ENCODE results near the gene ACVR1. TPM values are rescaled to one million over a fixed set of nuclear protein-coding genes. Genes with fewer than 3 reads are reported as not detected.
A peak's percentile ranks its signal among the peaks of the same experiment; 100 is the strongest.

The ACVR1 gene
- total and polyA plus RNA-seq, 2 donors (not counting 3 experiments of a cell fraction or from before 2014, with no cell fraction given): 24.8 to 33.6 TPM

GRCh38 chr2:157789256-157789655 lies 86.9 kb downstream of the ACVR1 start:
- no TSS peak for BruUV-seq (replicated peaks)
- H3K27ac ChIP-seq (ENCODE audit: insufficient read depth, low read depth, low read length): no peak overlapping the region
- H3K9me3 ChIP-seq (replicated peaks; ENCODE audit: control insufficient read depth, insufficient read depth, low read length): no peaks in the 10 kb centered on the region
- no peaks in the 10 kb centered on the region for H3K27me3 ChIP-seq (ENCODE audit: control insufficient read depth in 2 of 2, insufficient read depth in 2 of 2, low read length in 2 of 2)
- no peak overlapping the region for H3K4me2 ChIP-seq (ENCODE audit: insufficient read depth, low read length)
- H3K9me1 ChIP-seq (replicated peaks; ENCODE audit: control insufficient read depth, extremely low read depth, insufficient read depth, low read length): no peaks in the 10 kb centered on the region
- H4K20me1 ChIP-seq (replicated peaks; ENCODE audit: control insufficient read depth, extremely low read depth, insufficient read depth, low read length): no peaks in the 10 kb centered on the region
- no peak overlapping the region for H3K4me3 ChIP-seq (replicated peaks in 1 of 3; ENCODE audit: insufficient read depth in 1 of 3, low read depth in 1 of 3, low read length in 3 of 3)
- FAIRE-seq: no peak
- TF ChIP-seq POLR2A (IDR thresholded peaks at IDR 0.05; ENCODE audit: low read depth, low read length) (no peak), JUN (IDR thresholded peaks at IDR 0.05; ENCODE audit: borderline replicate concordance, insufficient read depth, insufficient read length, low read depth) (no peak), CTCF (IDR thresholded peaks at IDR 0.05; ENCODE audit: extremely low read depth in 1 of 2, insufficient read depth in 1 of 2, low read depth in 1 of 2, low read length in 2 of 2) (no peak), POLR2AphosphoS5 (IDR thresholded peaks at IDR 0.05; ENCODE audit: insufficient read depth, low read depth, low read length) (no peak), MYC (IDR thresholded peaks at IDR 0.05; ENCODE audit: low read depth, low read length) (no peak), FOS (IDR thresholded peaks at IDR 0.05; ENCODE audit: borderline replicate concordance, insufficient read depth, low read length) (no peak), EZH2 (IDR thresholded peaks at IDR 0.05; ENCODE audit: borderline replicate concordance, low read depth, low read length, severe bottlenecking) (no peak), MAX (IDR thresholded peaks at IDR 0.05; ENCODE audit: insufficient read depth, insufficient read length) (no peak)
- peak; percentile 12 for DNase-seq (ENCODE audit: low read depth, low spot score)
- peaks cover 42% of the 10 kb centered on the region for H3K4me1 ChIP-seq (ENCODE audit: control insufficient read depth, extremely low read depth, insufficient read depth, low read length)
- peaks cover 2% of the 10 kb centered on the region in 2 experiments for H3K36me3 ChIP-seq (ENCODE audit: control insufficient read depth in 2 of 2, extremely low read depth in 1 of 2, insufficient read depth in 2 of 2, low read length in 2 of 2)
- H2AFZ ChIP-seq (ENCODE audit: low read depth, low read length): no peak overlapping the region
- intact Hi-C loops (cut with micrococcal nuclease): loop anchor here (10.0 kb wide), 1 partner anchor 666 kb away; the partner anchor contains the start of genes CCDC148 and PKP4
- no peaks in the 10 kb centered on the region for H3K79me2 ChIP-seq (ENCODE audit: control insufficient read depth, insufficient read depth, low read length)
- no peak overlapping the region for H3K9ac ChIP-seq (replicated peaks; ENCODE audit: extremely low read depth, insufficient read depth, low read length)
- CTCF ChIA-PET: interaction anchor here (0.9 to 1.3 kb wide), 2 partner anchors 87 to 235 kb away, joined by 3 to 4 read pairs; partner anchors contain the start of gene ACVR1
- dilution Hi-C loops (cut with MboI; ENCODE audit: extremely low pct_ligation_motif_present, low sequenced_read_pairs): loop anchor here (25.0 kb wide), 1 partner anchor 223 kb away; no protein-coding TSS in a partner anchor
- POLR2A ChIA-PET: interaction anchor here (0.6 kb wide), 1 partner anchor 17 kb away, joined by 3 read pairs; no protein-coding TSS in a partner anchor

Measured in endothelial cell of umbilical vein (primary cell).